HepG2 (cell line): ENCODE data around the gene RANBP3. TPM values are rescaled to one million over a fixed set of nuclear protein-coding genes. Genes with fewer than 3 reads are reported as not detected.

Experiments
- ATAC-seq: fragments of 200-7000 bp; cut with Tn5 transposase; 3 replicates; pipeline ENCODE4 v1.9.1; 2020; ENCODE audit warnings: mild to moderate bottlenecking, moderate library complexity
- BruUV-seq: library from RNA; stranded (reverse); fragments of 400-500 nt; replicated peaks from 2 replicates; lab custom pipeline; 2021; lab: Mats Ljungman, UMichigan
- CTCF ChIA-PET: fragments of 300-600 bp; formaldehyde crosslinking; extraction: SDS; loops from one replicate; lab custom pipeline; 2021; ENCODE audit warnings: low total read pairs, inconsistent platforms, low intra/inter-chr PET ratio; lab: Yijun Ruan, JAX
- POLR2A ChIA-PET: fragments of 350-600 bp; sonication (Branson Sonifier 250); formaldehyde crosslinking; loops from one replicate; lab custom pipeline; 2020; ENCODE audit warnings: antibody characterized with exemption, inconsistent platforms; lab: Yijun Ruan, JAX
- DNase-seq: peaks from one replicate; pipeline ENCODE4 v3.0.0-alpha.2; 2015; ENCODE audit warnings: low spot score
- FAIRE-seq: peaks from 3 replicates; lab custom pipeline; 2011; peaks lifted over from hg19 to GRCh38; lab: Jason Lieb, UNC
- H2AFZ ChIP-seq: one replicate; pipeline ENCODE4 v1.6.1; 2011; ENCODE audit warnings: low read length, inconsistent platforms
- H3K27ac ChIP-seq: fragments of 300-600 bp; 3 replicates; pipeline ENCODE4 v1.8.0; 2011; ENCODE audit warnings: mixed run types, mild to moderate bottlenecking, mixed read lengths, low read length, inconsistent platforms; ENCODE audit not compliant: insufficient read depth; ENCODE audit errors: extremely low read length
- H3K27me3 ChIP-seq, 2 experiments: fragments of 200-600 bp in 1 of 2; 2 replicates in 1 of 2; 3 replicates in 1 of 2; pipeline versions ENCODE4 v1.6.0 to v1.8.0; 2011; ENCODE audit warnings: low read length in 2 of 2, mild to moderate bottlenecking in 2 of 2, moderate library complexity in 2 of 2, inconsistent platforms in 1 of 2; ENCODE audit not compliant: insufficient read depth in 2 of 2, control insufficient read depth in 1 of 2
- H3K36me3 ChIP-seq, 2 experiments: fragments of 200-600 bp in 1 of 2; replicated peaks in 1 of 2; 2 replicates in 1 of 2; 3 replicates in 1 of 2; pipeline versions ENCODE4 v1.5.1 to v1.8.0; 2011; ENCODE audit warnings: low read length in 2 of 2, inconsistent platforms in 1 of 2; ENCODE audit not compliant: insufficient read depth in 2 of 2, control insufficient read depth in 1 of 2
- H3K4me1 ChIP-seq: 2 replicates; pipeline ENCODE4 v1.5.1; 2012; ENCODE audit warnings: low read length, inconsistent platforms; ENCODE audit not compliant: insufficient read depth
- H3K4me2 ChIP-seq: 2 replicates; pipeline ENCODE4 v1.6.0; 2011; ENCODE audit warnings: low read depth, low read length, inconsistent platforms
- H3K4me3 ChIP-seq, 3 experiments: fragments of 200-600 bp in 1 of 3; sonication (generic), shearing (Covaris generic) in 1 of 3; replicated peaks in 1 of 3; 2 replicates each; pipeline ENCODE4 v1.5.1; 2011 to 2016; ENCODE audit warnings: low read length in 3 of 3, inconsistent platforms in 2 of 3, low read depth in 2 of 3, mild to moderate bottlenecking in 2 of 3, control low read depth in 1 of 3, mixed read lengths in 1 of 3; ENCODE audit not compliant: insufficient read depth in 1 of 3
- H3K79me2 ChIP-seq: one replicate; pipeline ENCODE4 v1.6.1; 2011; ENCODE audit warnings: low read length, inconsistent platforms; ENCODE audit not compliant: insufficient read depth
- H3K9ac ChIP-seq: 2 replicates; pipeline ENCODE4 v1.6.0; 2011; ENCODE audit warnings: mild to moderate bottlenecking, low read depth, low read length, inconsistent platforms; ENCODE audit not compliant: insufficient read depth
- H3K9me3 ChIP-seq: 2 replicates; pipeline ENCODE4 v1.5.1; 2012; ENCODE audit warnings: mild to moderate bottlenecking, low read length
- H4K20me1 ChIP-seq: 2 replicates; pipeline ENCODE4 v1.6.0; 2011; ENCODE audit warnings: inconsistent platforms, mild to moderate bottlenecking, low read length, moderate library complexity; ENCODE audit not compliant: insufficient read depth
- BATF2 ChIP-seq: sonication (generic); formaldehyde crosslinking; IDR thresholded peaks from 2 replicates; pipeline ENCODE4 v1.8.0; 2022; ENCODE audit warnings: mild to moderate bottlenecking, missing genetic modification reagents, moderate library complexity
- CTCF ChIP-seq: sonication (generic); formaldehyde crosslinking; IDR thresholded peaks from 2 replicates; pipeline ENCODE4 v1.5.0; 2020; ENCODE audit warnings: mild to moderate bottlenecking, missing genetic modification reagents, moderate library complexity
- DMAP1 ChIP-seq: IDR thresholded peaks from 2 replicates; pipeline ENCODE4 v1.6.1; 2016
- FOXJ3 ChIP-seq: sonication (generic); formaldehyde crosslinking; IDR thresholded peaks from 2 replicates; pipeline ENCODE4 v1.4.0; 2020; ENCODE audit warnings: missing genetic modification reagents, mild to moderate bottlenecking, borderline replicate concordance
- HNF1B ChIP-seq: sonication (generic); formaldehyde crosslinking; IDR thresholded peaks from 2 replicates; pipeline ENCODE4 v1.5.1; 2020; ENCODE audit warnings: mild to moderate bottlenecking, moderate library complexity, missing genetic modification reagents
- KLF16 ChIP-seq, 2 experiments: sonication (generic) in 1 of 2; formaldehyde crosslinking in 1 of 2; IDR thresholded peaks; 2 replicates each; pipeline versions ENCODE4 v1.6.1 to v1.8.0; 2016 to 2023; ENCODE audit warnings: missing genetic modification reagents in 2 of 2, missing compliant biosample characterization in 1 of 2
- NONO ChIP-seq, 2 experiments: fragments of 450-650 bp in 1 of 2; sonication (generic) in 1 of 2; formaldehyde crosslinking in 1 of 2; IDR thresholded peaks in 1 of 2; conservative IDR thresholded peaks in 1 of 2; 2 replicates each; pipeline versions ENCODE4 v1.6.1 to v1.8.0; 2017 to 2022; ENCODE audit warnings: mild to moderate bottlenecking in 1 of 2, missing genetic modification reagents in 1 of 2, moderate library complexity in 1 of 2
- RNF2 ChIP-seq: fragments of 450-650 bp; conservative IDR thresholded peaks from 2 replicates; pipeline ENCODE4 v1.6.1; 2016; ENCODE audit warnings: low read depth
- TFDP2 ChIP-seq: sonication (generic); formaldehyde crosslinking; IDR thresholded peaks from 2 replicates; pipeline ENCODE4 v1.4.0; 2020; ENCODE audit warnings: missing genetic modification reagents
- ZBTB14 ChIP-seq: sonication (generic); formaldehyde crosslinking; IDR thresholded peaks from 2 replicates; pipeline ENCODE4 v1.4.0; 2020; ENCODE audit warnings: missing genetic modification reagents
- ZBTB20 ChIP-seq: sonication (generic); formaldehyde crosslinking; IDR thresholded peaks from 2 replicates; pipeline ENCODE4 v1.8.1; 2023; ENCODE audit warnings: missing genetic modification reagents, low read depth, mild to moderate bottlenecking, borderline replicate concordance
- ZBTB21 ChIP-seq: sonication (generic); formaldehyde crosslinking; IDR thresholded peaks from 2 replicates; pipeline ENCODE4 v1.4.0; 2020; ENCODE audit warnings: missing genetic modification reagents
- ZFP82 ChIP-seq: sonication (generic); formaldehyde crosslinking; IDR thresholded peaks from 2 replicates; pipeline ENCODE4 v1.5.1; 2020; ENCODE audit warnings: mild to moderate bottlenecking, missing genetic modification reagents, borderline replicate concordance
- ZNF431 ChIP-seq: sonication (generic); formaldehyde crosslinking; IDR thresholded peaks from 2 replicates; pipeline ENCODE4 v1.9.0; 2022; ENCODE audit warnings: missing genetic modification reagents, low read depth, mild to moderate bottlenecking, borderline replicate concordance
- ZNF576 ChIP-seq: sonication (generic); formaldehyde crosslinking; IDR thresholded peaks from 2 replicates; pipeline ENCODE4 v1.4.0; 2020; ENCODE audit warnings: mild to moderate bottlenecking, missing genetic modification reagents
- WGBS: methylation state at CpG from one replicate; pipeline ENCODE4 v1.1.6; 2017; ENCODE audit warnings: low lambda C conversion rate; 5-methylcytosine and 5-hydroxymethylcytosine counted together
- in situ Hi-C: cut with HindIII; loops from 2 replicates; pipeline ENCODE4 v1.10.0; 2017; ENCODE audit warnings: low pct_unique_long_range_greater_than_20kb; ENCODE audit not compliant: extremely low pct_ligation_motif_present
- intact Hi-C: fragments of 100-400 bp; cut with micrococcal nuclease; formaldehyde crosslinking; loops from one replicate; pipeline ENCODE4 v1.10.0; 2022; ENCODE audit not compliant: unreplicated experiment
- polyA plus RNA-seq, 8 experiments: library from polyadenylated mRNA; depleted of rRNA in 3 of 8; stranded (reverse) in 7 of 8; unstranded in 1 of 8; fragments of >200 nt; fragmentation: Illumina TruSeq in 4 of 8; extraction: Trizol in 4 of 8; gene quantifications; 2 replicates each; pipeline versions ENCODE4 v1.2.1 to v1.2.3, GENCODE V29; 2011 to 2016; ENCODE audit warnings: low read depth in 4 of 8, missing spikeins in 1 of 8, mixed read lengths in 1 of 8; ENCODE audit not compliant: insufficient read depth in 1 of 8
- total RNA-seq, 5 experiments: library from RNA; depleted of rRNA; stranded (reverse); fragments of >200 nt; fragmentation: Illumina TruSeq; extraction: Trizol; gene quantifications; 2 replicates each; pipeline ENCODE4 v1.2.3, GENCODE V29; 2016; ENCODE audit warnings: low read depth in 1 of 5

The RANBP3 gene
- total and polyA plus RNA-seq, 2 of the 13 experiments (the other 11 are each of a cell fraction or from before 2014, with no cell fraction given): 39.5 to 149 TPM

- no peak for TF ChIP-seq ZFP82 (CRISPR knock-in tag)
- no peak for TF ChIP-seq DMAP1 (CRISPR knock-in tag)
- no peak for TF ChIP-seq ZNF431 (CRISPR knock-in tag)
- no peak for TF ChIP-seq HNF1B
- no peak for TF ChIP-seq ZBTB21 (CRISPR knock-in tag)
- TF ChIP-seq ZBTB14 (CRISPR knock-in tag): no peak
- TF ChIP-seq CTCF: no peak
- no peak for TF ChIP-seq ZBTB20
- no peak for TF ChIP-seq KLF16 (CRISPR knock-in tag; IDR thresholded peaks at IDR 0.05)
- no peak for TF ChIP-seq BATF2
- TF ChIP-seq TFDP2 (CRISPR knock-in tag): no peak
- TF ChIP-seq RNF2: no peak
- TF ChIP-seq ZNF576: no peak
- no peak for TF ChIP-seq FOXJ3 (CRISPR knock-in tag)
- no peak for TF ChIP-seq NONO (IDR thresholded peaks at IDR 0.05)
- no peak for TF ChIP-seq NONO (CRISPR knock-in tag; conservative IDR thresholded peaks at IDR 0.05)
- in situ Hi-C loops: no loop called here
- Histone ChIP-seq H3K4me3 (no peak overlapping the region), H4K20me1 (no peaks in the 10 kb centered on the region), H3K27me3 (no peaks in the 10 kb centered on the region), H2AFZ (no peak overlapping the region), H3K36me3 (peaks cover 26 to 48% of the 10 kb centered on the region in 2 experiments; a peak in 4 of 5 replicates), H3K9ac (no peak overlapping the region), H3K27ac (no peak overlapping the region), H3K79me2 (no peaks in the 10 kb centered on the region), H3K4me2 (no peak overlapping the region), H3K4me1 (peaks cover 44% of the 10 kb centered on the region), H3K9me3 (no peaks in the 10 kb centered on the region)
- ATAC-seq (no peak), FAIRE-seq (no peak), DNase-seq (no peak)
- POLR2A ChIA-PET: interaction anchor here (1.0 kb wide), 1 partner anchor 12 kb away, joined by 3 read pairs; no protein-coding TSS in a partner anchor
- TSS peak; percentile 45 for BruUV-seq
- intact Hi-C loops: no loop called here
- CTCF ChIA-PET: no interaction called here
- WGBS: 91% methylated on average over 5 of the region's 14 CpGs
Observed at GRCh38 chr19:5916181-5916708, 61.7 kb downstream of the RANBP3 start.
